Activated naive CD4-positive, alpha-beta T cell treated with anti-CD3 and anti-CD28 coated beads, Interleukin-2, amount 50 U/mL, for 72 hours (primary cell): ENCODE measurements around the gene DCAF15. TPM values are rescaled to one million over a fixed set of nuclear protein-coding genes. Genes with fewer than 3 reads are reported as not detected.
A peak's percentile ranks its signal among the peaks of the same experiment; 100 is the strongest.

Source experiments
- ATAC-seq, 2 donors: fragments of 150-1000 bp; cut with Tn5 transposase; 2 replicates each; pipeline ENCODE4 v1.10.0; 2021; ENCODE audit warnings: mild to moderate bottlenecking in 2 of 2, moderate library complexity in 2 of 2
- DNase-seq, 2 donors: peaks; one replicate each; pipeline ENCODE4 v3.0.0; 2021 to 2022; ENCODE audit warnings: low spot score in 2 of 2
- H3K27ac Mint-ChIP-seq, 2 donors: one replicate each; pipeline ENCODE4 v1.8.0; 2022; ENCODE audit warnings: mild to moderate bottlenecking in 2 of 2, mixed read lengths in 2 of 2
- H3K36me3 Mint-ChIP-seq, 2 donors: one replicate each; pipeline ENCODE4 v1.8.0; 2022; ENCODE audit warnings: mixed read lengths in 2 of 2
- H3K9me3 Mint-ChIP-seq, 2 donors: one replicate each; pipeline ENCODE4 v1.8.0; 2022; ENCODE audit warnings: mixed read lengths in 2 of 2
- total RNA-seq, 2 donors: library from RNA; stranded (reverse); gene quantifications; one replicate each; pipeline ENCODE4 v1.2.3, GENCODE V29; 2022

DCAF15 gene
- total RNA-seq, 2 donors from 2014 or later: 59.0 to 90.0 TPM

DNA sequence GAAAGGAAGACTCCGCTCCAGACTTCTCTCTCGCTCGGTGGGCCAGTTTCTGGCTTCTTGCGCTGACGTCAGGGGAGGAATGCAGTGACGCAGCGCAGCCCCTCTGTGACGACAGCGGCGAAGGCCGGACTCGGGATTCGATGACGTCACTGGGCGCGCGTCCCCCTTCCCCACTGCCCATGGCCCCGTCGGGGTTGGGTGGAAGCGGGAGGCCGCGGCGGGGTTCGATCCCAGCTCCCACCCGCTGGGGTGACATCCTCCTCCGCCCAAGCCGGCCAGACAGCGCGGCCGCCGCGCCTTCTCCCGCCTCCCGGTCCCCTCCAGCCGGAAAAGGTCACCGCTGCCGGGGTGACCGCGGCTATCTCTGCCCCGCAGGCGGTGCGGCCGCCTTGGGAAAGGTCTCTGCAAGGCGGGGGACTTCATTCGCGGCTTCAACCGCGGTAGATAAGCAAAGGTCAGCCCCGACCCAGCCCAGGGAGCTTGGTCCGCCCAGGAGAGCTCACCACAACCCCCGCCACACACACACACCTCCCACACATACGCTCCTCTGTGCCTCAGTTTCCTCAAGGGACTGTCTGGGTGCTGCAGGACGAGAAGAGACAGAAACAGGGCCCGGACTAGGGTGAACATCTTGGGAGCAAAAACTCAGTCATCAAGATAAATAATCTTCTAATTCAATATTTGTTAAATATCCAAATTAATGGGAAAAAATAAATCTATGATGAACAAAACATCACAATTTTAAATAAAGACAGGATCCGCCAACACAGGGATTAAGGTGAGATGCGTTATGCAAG is 54.7 kb downstream of the DCAF15 start:
- Mint-ChIP-seq H3K27ac (peak overlapping the region; percentile 94 to 95), H3K36me3 (no peaks in the 10 kb centered on the region), H3K9me3 (no peaks in the 10 kb centered on the region)
- DNase-seq (no peak), ATAC-seq (peak; percentile 23 to 27)

Other genes starting within 250 kb of the DCAF15 start
- 10 to 100 TPM; 39.5 to 46.4 TPM for gene MRI1, start 188.0 kb upstream of the DCAF15 start, total RNA-seq
- gene C19orf53, start 178.1 kb upstream of the DCAF15 start, total RNA-seq: 100 to 1,000 TPM in 1 of 2 donors, 10 to 100 TPM in 1; 92.3 to 134 TPM
- 1 to 10 TPM; 6.3 to 8.8 TPM for gene ZSWIM4, start 157.1 kb upstream of the DCAF15 start, total RNA-seq
- under 1 TPM; 0.88 to 0.98 TPM for gene NANOS3, start 75.4 kb upstream of the DCAF15 start, total RNA-seq
- gene BRME1, start 46.4 kb upstream of the DCAF15 start, total RNA-seq: 10 to 100 TPM in 1 of 2 donors, 1 to 10 TPM in 1; 5.1 to 10.5 TPM
- 10 to 100 TPM; 29.4 to 57.9 TPM for gene CC2D1A, start 46.3 kb upstream of the DCAF15 start, total RNA-seq
- under 1 TPM in 1 of 2 donors, not detected in 1; 0.34 TPM for gene PODNL1, start 14.1 kb upstream of the DCAF15 start, total RNA-seq
- gene RFX1, start 53.8 kb downstream of the DCAF15 start, total RNA-seq: 10 to 100 TPM in 1 of 2 donors, 1 to 10 TPM in 1; 9.7 to 14.5 TPM
- not detected for gene RLN3, start 75.6 kb downstream of the DCAF15 start, total RNA-seq
- gene IL27RA, start 79.3 kb downstream of the DCAF15 start, total RNA-seq: 10 to 100 TPM; 59.6 to 68.0 TPM
- gene PALM3, start 109.6 kb downstream of the DCAF15 start, total RNA-seq: not detected
- 1 to 10 TPM; 1.2 to 4.2 TPM for gene MISP3, start 120.3 kb downstream of the DCAF15 start, total RNA-seq
- not detected for gene C19orf67, start 133.3 kb downstream of the DCAF15 start, total RNA-seq
- gene SAMD1, start 138.2 kb downstream of the DCAF15 start, total RNA-seq: 100 to 1,000 TPM in 1 of 2 donors, 10 to 100 TPM in 1; 39.7 to 101 TPM
- 10 to 100 TPM; 66.3 to 84.5 TPM for gene PRKACA, start 165.3 kb downstream of the DCAF15 start, total RNA-seq
- 10 to 100 TPM; 68.3 to 76.1 TPM for gene ASF1B, start 184.1 kb downstream of the DCAF15 start, total RNA-seq